Neural cell (in vitro differentiated cells): ENCODE measurements around the gene TM7SF2. TPM values are rescaled to one million over a fixed set of nuclear protein-coding genes. Genes with fewer than 3 reads are reported as not detected.

Experiments used
- H2AFZ ChIP-seq: fragments of 200-600, 300-800 bp; sonication (generic), shearing (Covaris generic); 2 replicates; pipeline ENCODE4 v1.6.0; 2014; ENCODE audit warnings: low read depth, mild to moderate bottlenecking, antibody characterized with exemption, low read length, moderate library complexity
- H3F3A ChIP-seq: fragments of 200-600 bp; shearing (Covaris generic); 2 replicates; pipeline ENCODE4 v1.6.1; 2016; ENCODE audit warnings: mild to moderate bottlenecking, moderate library complexity, mixed read lengths, antibody characterized with exemption, low read length; ENCODE audit not compliant: insufficient read depth, poor library complexity, severe bottlenecking
- H3K27ac ChIP-seq: fragments of 200-600, 300-800 bp; sonication (generic), shearing (Covaris generic); 2 replicates; pipeline ENCODE4 v1.5.1; 2014; ENCODE audit warnings: mild to moderate bottlenecking, low read length, moderate library complexity
- H3K27me3 ChIP-seq: fragments of 300-800, 200-600 bp; sonication (generic), shearing (Covaris generic); 2 replicates; pipeline ENCODE4 v1.6.0; 2014; ENCODE audit warnings: mild to moderate bottlenecking, low read depth, low read length, moderate library complexity; ENCODE audit not compliant: insufficient read depth
- H3K36me3 ChIP-seq: fragments of 300-800, 200-600 bp; sonication (generic), shearing (Covaris generic); 2 replicates; pipeline ENCODE4 v1.5.1; 2014; ENCODE audit warnings: mild to moderate bottlenecking, antibody characterized with exemption, low read length, moderate library complexity; ENCODE audit not compliant: insufficient read depth
- H3K4me2 ChIP-seq: fragments of 300-800, 200-600 bp; sonication (generic), shearing (Covaris generic); 2 replicates; pipeline ENCODE4 v1.6.0; 2014; ENCODE audit warnings: mild to moderate bottlenecking, low read length
- H3K4me3 ChIP-seq: fragments of 300-800, 200-600 bp; sonication (generic), shearing (Covaris generic); 2 replicates; pipeline ENCODE4 v1.5.1; 2014; ENCODE audit warnings: mild to moderate bottlenecking, low read length, moderate library complexity
- H3K79me2 ChIP-seq: fragments of 200-600 bp; shearing (Covaris generic); replicated peaks from 2 replicates; pipeline ENCODE4 v1.6.0; 2014; ENCODE audit warnings: mild to moderate bottlenecking, low read length, moderate library complexity; ENCODE audit not compliant: insufficient read depth
- H3K9ac ChIP-seq: fragments of 300-800, 200-600 bp; sonication (generic), shearing (Covaris generic); 2 replicates; pipeline ENCODE4 v1.6.1; 2016; ENCODE audit warnings: mild to moderate bottlenecking, low read length, mixed read lengths
- H3K9me2 ChIP-seq: fragments of 200-600 bp; shearing (Covaris generic); 2 replicates; pipeline ENCODE4 v1.6.1; 2016; ENCODE audit warnings: mild to moderate bottlenecking, low read length, mixed read lengths; ENCODE audit not compliant: insufficient read depth
- H3K9me3 ChIP-seq: fragments of 200-600, 300-800 bp; sonication (generic), shearing (Covaris generic); 2 replicates; pipeline ENCODE4 v1.6.1; 2016; ENCODE audit warnings: mild to moderate bottlenecking, mixed run types, low read length, moderate library complexity, mixed read lengths
- H4K20me1 ChIP-seq: fragments of 200-600 bp; shearing (Covaris generic); 2 replicates; pipeline ENCODE4 v1.6.1; 2016; ENCODE audit warnings: mild to moderate bottlenecking, mixed run types; ENCODE audit not compliant: insufficient read depth
- CTCF ChIP-seq: fragments of 450-650 bp; IDR thresholded peaks from 2 replicates; pipeline ENCODE4 v1.5.1; 2014; ENCODE audit warnings: antibody characterized with exemption, mild to moderate bottlenecking, moderate library complexity; ENCODE audit not compliant: poor library complexity, severe bottlenecking
- EP300 ChIP-seq: fragments of 450-650 bp; conservative IDR thresholded peaks from 2 replicates; pipeline ENCODE4 v1.6.1; 2014; ENCODE audit warnings: antibody characterized with exemption, mild to moderate bottlenecking, moderate library complexity; ENCODE audit not compliant: poor library complexity, severe bottlenecking
- EZH2 ChIP-seq: fragments of 200-600, 300-800 bp; shearing (Covaris generic), sonication (generic); IDR thresholded peaks from 2 replicates; pipeline ENCODE4 v1.6.1; 2014; ENCODE audit warnings: antibody characterized with exemption, low read length, borderline replicate concordance, mild to moderate bottlenecking; ENCODE audit not compliant: insufficient read depth, poor library complexity, severe bottlenecking
- MXI1 ChIP-seq: fragments of 450-650 bp; conservative IDR thresholded peaks from 2 replicates; pipeline ENCODE4 v1.6.1; 2014; ENCODE audit warnings: antibody characterized with exemption, mild to moderate bottlenecking; ENCODE audit not compliant: poor library complexity, severe bottlenecking
- POLR2AphosphoS5 ChIP-seq: IDR thresholded peaks from 2 replicates; pipeline ENCODE4 v1.6.1; 2012
- RAD21 ChIP-seq: fragments of 450-650 bp; conservative IDR thresholded peaks from 2 replicates; pipeline ENCODE4 v1.6.1; 2014; ENCODE audit warnings: antibody characterized with exemption, mild to moderate bottlenecking, moderate library complexity
- SMC3 ChIP-seq: fragments of 450-650 bp; conservative IDR thresholded peaks from 2 replicates; pipeline ENCODE4 v1.6.1; 2014; ENCODE audit warnings: antibody characterized with exemption, mild to moderate bottlenecking, moderate library complexity; ENCODE audit not compliant: poor library complexity
- TAF1 ChIP-seq: IDR thresholded peaks from 2 replicates; pipeline ENCODE4 v1.6.1; 2012; ENCODE audit warnings: low read depth
- polyA plus RNA-seq: library from polyadenylated mRNA; depleted of rRNA; stranded (reverse); fragments of >200 nt; gene quantifications from 2 replicates; pipeline ENCODE4 v1.2.3, GENCODE V29; 2014
- TF ChIP-seq, protein P1 (sequence below): IDR thresholded peaks from 2 replicates; pipeline ENCODE4 v1.6.1; 2012; ENCODE audit warnings: borderline replicate concordance

The TM7SF2 gene
- polyA plus RNA-seq, 1 donor from 2014 or later, result 78.4 TPM

DNA sequence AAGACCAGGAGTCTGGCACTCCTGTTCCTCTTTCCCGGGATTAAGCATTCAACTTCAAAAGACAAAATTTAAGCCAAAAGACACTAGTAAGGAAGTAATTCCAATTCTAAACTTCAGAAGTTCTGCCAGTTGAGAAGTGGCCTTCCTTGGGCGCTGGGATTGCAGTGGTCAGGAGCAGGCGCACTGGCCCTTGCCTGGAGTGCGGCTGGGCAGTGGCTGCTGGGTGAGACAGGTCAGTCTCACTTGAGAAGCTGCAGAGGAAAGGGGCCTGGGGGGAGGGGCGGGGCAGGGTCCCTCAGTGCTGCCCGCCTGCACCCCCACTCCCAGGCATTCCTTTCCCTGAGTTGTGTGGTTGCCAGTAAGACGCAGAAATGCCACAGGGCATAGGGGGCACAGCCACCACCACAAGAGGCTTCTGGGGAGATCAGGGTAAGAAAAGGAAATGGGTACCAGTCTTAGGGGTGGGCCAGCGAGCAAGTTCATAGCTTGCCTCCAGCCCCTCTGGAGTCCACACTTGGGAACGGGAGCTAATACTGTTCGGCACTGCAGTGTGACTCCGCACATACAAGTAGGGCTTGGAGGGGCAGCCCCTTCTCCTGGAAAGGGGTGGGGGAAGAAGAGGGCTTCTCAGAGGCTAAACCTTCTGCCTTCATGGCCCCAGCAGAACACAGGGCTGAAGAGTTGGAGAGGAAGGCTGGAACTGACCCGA lies 16.0 kb downstream of the TM7SF2 start:
- no peaks in the 10 kb centered on the region for H3K36me3 ChIP-seq
- TF ChIP-seq MXI1 (no peak), RAD21 (no peak), SMC3 (no peak), POLR2AphosphoS5 (no peak), CTCF (no peak), EP300 (no peak), TAF1 (no peak), EZH2 (no peak)
- TF ChIP-seq, protein P1, sequence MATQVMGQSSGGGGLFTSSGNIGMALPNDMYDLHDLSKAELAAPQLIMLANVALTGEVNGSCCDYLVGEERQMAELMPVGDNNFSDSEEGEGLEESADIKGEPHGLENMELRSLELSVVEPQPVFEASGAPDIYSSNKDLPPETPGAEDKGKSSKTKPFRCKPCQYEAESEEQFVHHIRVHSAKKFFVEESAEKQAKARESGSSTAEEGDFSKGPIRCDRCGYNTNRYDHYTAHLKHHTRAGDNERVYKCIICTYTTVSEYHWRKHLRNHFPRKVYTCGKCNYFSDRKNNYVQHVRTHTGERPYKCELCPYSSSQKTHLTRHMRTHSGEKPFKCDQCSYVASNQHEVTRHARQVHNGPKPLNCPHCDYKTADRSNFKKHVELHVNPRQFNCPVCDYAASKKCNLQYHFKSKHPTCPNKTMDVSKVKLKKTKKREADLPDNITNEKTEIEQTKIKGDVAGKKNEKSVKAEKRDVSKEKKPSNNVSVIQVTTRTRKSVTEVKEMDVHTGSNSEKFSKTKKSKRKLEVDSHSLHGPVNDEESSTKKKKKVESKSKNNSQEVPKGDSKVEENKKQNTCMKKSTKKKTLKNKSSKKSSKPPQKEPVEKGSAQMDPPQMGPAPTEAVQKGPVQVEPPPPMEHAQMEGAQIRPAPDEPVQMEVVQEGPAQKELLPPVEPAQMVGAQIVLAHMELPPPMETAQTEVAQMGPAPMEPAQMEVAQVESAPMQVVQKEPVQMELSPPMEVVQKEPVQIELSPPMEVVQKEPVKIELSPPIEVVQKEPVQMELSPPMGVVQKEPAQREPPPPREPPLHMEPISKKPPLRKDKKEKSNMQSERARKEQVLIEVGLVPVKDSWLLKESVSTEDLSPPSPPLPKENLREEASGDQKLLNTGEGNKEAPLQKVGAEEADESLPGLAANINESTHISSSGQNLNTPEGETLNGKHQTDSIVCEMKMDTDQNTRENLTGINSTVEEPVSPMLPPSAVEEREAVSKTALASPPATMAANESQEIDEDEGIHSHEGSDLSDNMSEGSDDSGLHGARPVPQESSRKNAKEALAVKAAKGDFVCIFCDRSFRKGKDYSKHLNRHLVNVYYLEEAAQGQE, result no peak
- no peak overlapping the region for H3K4me3 ChIP-seq
- H2AFZ ChIP-seq, result no peak overlapping the region
- H3K9me3 ChIP-seq, result no peaks in the 10 kb centered on the region
- no peaks in the 10 kb centered on the region for H3K9me2 ChIP-seq
- H3K27me3 ChIP-seq, result no peaks in the 10 kb centered on the region
- H3K27ac ChIP-seq, result no peak overlapping the region
- no peaks in the 10 kb centered on the region for H4K20me1 ChIP-seq
- peaks cover 18% of the 10 kb centered on the region for H3K79me2 ChIP-seq
- H3K4me2 ChIP-seq, result no peak overlapping the region
- no peaks in the 10 kb centered on the region for H3F3A ChIP-seq
- H3K9ac ChIP-seq, result no peak overlapping the region

DNA sequence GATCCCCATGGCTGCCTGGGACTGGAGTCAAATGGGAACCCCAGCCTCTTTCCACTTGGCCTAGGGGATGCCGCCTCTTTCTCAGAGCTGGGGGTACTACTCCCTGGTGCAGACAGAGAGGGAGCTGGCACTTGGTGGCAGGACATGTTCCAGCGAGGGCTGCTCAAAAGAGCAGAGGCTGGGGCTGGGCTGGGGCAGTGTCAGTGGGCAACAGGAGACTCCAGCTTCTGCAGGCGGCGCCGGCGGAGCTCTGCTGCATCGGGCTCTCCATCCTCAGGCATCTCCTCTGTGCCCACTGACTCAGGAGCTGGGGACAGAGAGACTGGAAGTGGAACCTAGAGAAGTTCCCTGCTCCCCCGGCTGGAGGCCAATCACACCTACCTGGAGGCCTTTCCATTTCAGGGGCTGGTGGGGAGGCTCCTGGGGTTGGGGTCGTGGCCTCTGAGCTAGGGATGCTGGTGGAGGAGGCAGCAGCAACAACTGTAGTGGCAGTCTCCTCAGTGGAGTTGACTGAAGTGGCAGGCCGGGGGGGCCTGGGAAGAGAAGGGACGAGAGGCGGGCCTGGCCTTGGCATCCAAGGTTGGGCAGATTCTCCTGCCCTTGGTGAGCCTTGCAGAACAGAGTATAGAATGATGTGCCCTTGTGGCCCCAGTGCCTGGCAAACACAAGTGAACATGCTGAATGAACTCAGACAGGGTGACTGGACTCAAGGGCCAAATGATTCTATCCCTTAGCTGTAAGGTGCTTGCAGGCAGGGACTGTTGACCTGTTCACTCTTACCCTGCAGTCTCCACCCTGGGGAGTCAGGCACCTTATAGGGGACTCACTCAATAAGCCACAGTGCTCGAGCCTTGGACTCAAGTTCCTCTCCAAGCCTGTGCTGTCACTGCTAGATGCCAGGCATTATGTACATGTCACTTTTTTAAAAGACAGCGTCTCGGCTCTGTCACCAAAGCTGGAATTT lies 16.8 kb downstream of the TM7SF2 start:
- Histone ChIP-seq H4K20me1 (no peaks in the 10 kb centered on the region), H3K9ac (no peak overlapping the region), H3K9me3 (no peaks in the 10 kb centered on the region), H2AFZ (no peak overlapping the region), H3K4me3 (no peak overlapping the region), H3K79me2 (peaks cover 19% of the 10 kb centered on the region), H3K27me3 (no peaks in the 10 kb centered on the region), H3K9me2 (no peaks in the 10 kb centered on the region), H3K27ac (no peak overlapping the region), H3F3A (no peaks in the 10 kb centered on the region), H3K36me3 (no peaks in the 10 kb centered on the region), H3K4me2 (no peak overlapping the region)
- TF ChIP-seq POLR2AphosphoS5, result no peak
- TF ChIP-seq TAF1, result no peak
- no peak for TF ChIP-seq MXI1
- TF ChIP-seq, protein P1, result no peak
- no peak for TF ChIP-seq EP300
- no peak for TF ChIP-seq EZH2
- no peak for TF ChIP-seq CTCF
- no peak for TF ChIP-seq RAD21
- TF ChIP-seq SMC3, result no peak
